G401.6 (cell line): Measurements from ENCODE around the gene KIF6.
"Not testable (repeated sequence)": the region's sequence is repeated elsewhere in the genome, so short reads cannot be mapped to it uniquely, and the experiment has no call there.

Source experiments
- FAIRE-seq: peaks from 2 replicates; lab custom pipeline; 2012; peaks lifted over from hg19 to GRCh38; lab: Jason Lieb, UNC

KIF6 gene

GRCh38 chr6:39714802-39715201, 10.4 kb downstream of the KIF6 start:
- FAIRE-seq: no peak

GRCh38 chr6:39707962-39708683, 17.1 kb downstream of the KIF6 start:
- FAIRE-seq: no peak

GRCh38 chr6:39706819-39707335, 18.3 kb downstream of the KIF6 start:
- no peak for FAIRE-seq

- FAIRE-seq: no peak
These were observed 22.9 kb downstream of the KIF6 start for GRCh38 chr6:39702265-39702664.

- no peak for FAIRE-seq
These were observed 24.8 kb downstream of the KIF6 start for GRCh38 chr6:39700362-39700761.

GRCh38 chr6:39698789-39699188, 26.4 kb downstream of the KIF6 start:
- FAIRE-seq: no peak

- no peak for FAIRE-seq
These were observed 28.0 kb downstream of the KIF6 start for GRCh38 chr6:39696986-39697788.

- no peak for FAIRE-seq
These were observed 29.8 kb downstream of the KIF6 start for GRCh38 chr6:39695447-39695846.

- FAIRE-seq: no peak
These were observed 32.0 kb downstream of the KIF6 start for GRCh38 chr6:39693206-39693605.

GRCh38 chr6:39688494-39688893, 36.7 kb downstream of the KIF6 start:
- no peak for FAIRE-seq

- FAIRE-seq: no peak
These were observed 38.2 kb downstream of the KIF6 start for GRCh38 chr6:39686976-39687375.

GRCh38 chr6:39685938-39686337, 39.3 kb downstream of the KIF6 start:
- FAIRE-seq: no peak

GRCh38 chr6:39685489-39685826, 39.8 kb downstream of the KIF6 start:
- no peak for FAIRE-seq

GRCh38 chr6:39684790-39685488, 40.3 kb downstream of the KIF6 start:
- no peak for FAIRE-seq

- no peak for FAIRE-seq
These were observed 43.5 kb downstream of the KIF6 start for GRCh38 chr6:39681674-39682121.

GRCh38 chr6:39678914-39679313, 46.3 kb downstream of the KIF6 start:
- no peak for FAIRE-seq

GRCh38 chr6:39677318-39677717, 47.9 kb downstream of the KIF6 start:
- not testable (repeated sequence) for FAIRE-seq

GRCh38 chr6:39670519-39670918, 54.7 kb downstream of the KIF6 start:
- no peak for FAIRE-seq

- no peak for FAIRE-seq
These were observed 55.2 kb downstream of the KIF6 start for GRCh38 chr6:39669973-39670342.

GRCh38 chr6:39669207-39669972, 55.8 kb downstream of the KIF6 start:
- no peak for FAIRE-seq

- FAIRE-seq: no peak
These were observed 58.3 kb downstream of the KIF6 start for GRCh38 chr6:39666706-39667489.
